ENCODE results near the gene GATAD2A. TPM values are rescaled to one million over a fixed set of nuclear protein-coding genes. Genes with fewer than 3 reads are reported as not detected.

The GATAD2A gene
- total and polyA plus RNA-seq, 7 donors, result 18.5 to 138 (median 30.2) TPM

GRCh38 chr19:19533841-19534240, 128.4 kb downstream of the GATAD2A start:
- no peaks in the 10 kb centered on the region for H3K9me3 ChIP-seq
- WGBS, 2 donors, result 90 to 93% methylated on average over 6 of the region's 6 CpGs
- intact Hi-C loops (cut with DNase I), result loop anchor here (2.0 to 5.0 kb wide), 2 partner anchors 128 to 425 kb away; partner anchors contain the start of gene ATP13A1

DNA sequence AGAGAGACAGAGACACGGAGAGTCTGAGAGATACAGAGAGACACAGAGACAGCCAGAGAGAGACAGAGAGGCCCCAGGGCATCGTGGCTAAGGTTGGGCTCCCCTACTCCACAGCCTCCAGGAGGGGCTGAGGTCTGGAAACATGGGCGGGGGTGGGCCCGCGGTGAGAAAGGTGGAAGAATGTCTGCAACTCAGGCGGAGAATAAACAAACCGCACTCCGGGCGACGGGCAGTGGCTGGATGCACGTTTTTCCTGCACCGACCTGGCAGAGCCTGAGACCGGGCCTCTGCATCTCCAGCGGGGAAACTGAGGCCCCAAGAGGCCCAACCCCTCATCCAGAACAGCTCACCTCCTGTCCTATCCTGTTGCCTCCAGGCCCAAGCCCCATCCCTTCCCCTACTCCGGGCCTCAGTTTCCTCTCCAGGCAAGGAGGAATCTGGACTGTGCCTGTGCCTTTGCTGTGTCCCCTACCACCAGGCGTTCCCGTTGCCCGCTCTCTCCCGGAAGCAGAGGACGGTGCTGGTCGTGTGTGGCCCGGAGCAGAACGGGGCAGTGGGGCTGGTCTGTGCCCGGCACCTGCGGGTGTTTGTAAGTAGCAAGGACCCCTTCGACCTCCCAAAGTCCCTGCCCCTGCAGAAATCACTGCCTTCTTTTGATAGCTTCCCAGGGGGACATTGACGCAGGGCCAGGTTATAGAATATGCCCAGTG, 129.2 kb downstream of the GATAD2A start:
- WGBS, 2 donors, result 83 to 84% methylated on average over 27 of the region's 27 CpGs
- H3K4me1 ChIP-seq, result peaks cover 0 to 28% (median 27%) of the 10 kb centered on the region in 4 donors
- H3K36me3 ChIP-seq, result no peaks in the 10 kb centered on the region
- peaks cover 10 to 26% (median 25%) of the 10 kb centered on the region in 3 donors for H3K27me3 ChIP-seq
- H3K27ac ChIP-seq, result no peak overlapping the region
- H3K9me3 ChIP-seq, result no peaks in the 10 kb centered on the region
- DNase-seq, result no peak
- intact Hi-C loops (cut with DNase I), result loop anchor here (5.0 kb wide), 1 partner anchor 128 kb away; the partner anchor contains the start of gene ATP13A1
- H3K4me3 ChIP-seq, result no peak overlapping the region
- TF ChIP-seq, protein P1, sequence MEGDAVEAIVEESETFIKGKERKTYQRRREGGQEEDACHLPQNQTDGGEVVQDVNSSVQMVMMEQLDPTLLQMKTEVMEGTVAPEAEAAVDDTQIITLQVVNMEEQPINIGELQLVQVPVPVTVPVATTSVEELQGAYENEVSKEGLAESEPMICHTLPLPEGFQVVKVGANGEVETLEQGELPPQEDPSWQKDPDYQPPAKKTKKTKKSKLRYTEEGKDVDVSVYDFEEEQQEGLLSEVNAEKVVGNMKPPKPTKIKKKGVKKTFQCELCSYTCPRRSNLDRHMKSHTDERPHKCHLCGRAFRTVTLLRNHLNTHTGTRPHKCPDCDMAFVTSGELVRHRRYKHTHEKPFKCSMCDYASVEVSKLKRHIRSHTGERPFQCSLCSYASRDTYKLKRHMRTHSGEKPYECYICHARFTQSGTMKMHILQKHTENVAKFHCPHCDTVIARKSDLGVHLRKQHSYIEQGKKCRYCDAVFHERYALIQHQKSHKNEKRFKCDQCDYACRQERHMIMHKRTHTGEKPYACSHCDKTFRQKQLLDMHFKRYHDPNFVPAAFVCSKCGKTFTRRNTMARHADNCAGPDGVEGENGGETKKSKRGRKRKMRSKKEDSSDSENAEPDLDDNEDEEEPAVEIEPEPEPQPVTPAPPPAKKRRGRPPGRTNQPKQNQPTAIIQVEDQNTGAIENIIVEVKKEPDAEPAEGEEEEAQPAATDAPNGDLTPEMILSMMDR (IDR thresholded peaks at IDR 0.05), result no peak
- TF ChIP-seq EP300 (IDR thresholded peaks at IDR 0.05), result no peak
- TF ChIP-seq POLR2AphosphoS5 (IDR thresholded peaks at IDR 0.05), result no peak
- no peak for TF ChIP-seq POLR2A (IDR thresholded peaks at IDR 0.05)

More at GRCh38 chr19:19533841-19534240, 128.4 kb downstream of the GATAD2A start:
- no peak for DNase-seq
- no peak overlapping the region for H3K4me3 ChIP-seq
- H3K27me3 ChIP-seq, result peaks cover 9 to 18% (median 17%) of the 10 kb centered on the region in 3 donors
- no peak overlapping the region for H3K27ac ChIP-seq
- TF ChIP-seq EP300 (IDR thresholded peaks at IDR 0.05), result no peak
- no peaks in the 10 kb centered on the region for H3K36me3 ChIP-seq
- peaks cover 0 to 34% (median 32%) of the 10 kb centered on the region in 4 donors for H3K4me1 ChIP-seq

DNA sequence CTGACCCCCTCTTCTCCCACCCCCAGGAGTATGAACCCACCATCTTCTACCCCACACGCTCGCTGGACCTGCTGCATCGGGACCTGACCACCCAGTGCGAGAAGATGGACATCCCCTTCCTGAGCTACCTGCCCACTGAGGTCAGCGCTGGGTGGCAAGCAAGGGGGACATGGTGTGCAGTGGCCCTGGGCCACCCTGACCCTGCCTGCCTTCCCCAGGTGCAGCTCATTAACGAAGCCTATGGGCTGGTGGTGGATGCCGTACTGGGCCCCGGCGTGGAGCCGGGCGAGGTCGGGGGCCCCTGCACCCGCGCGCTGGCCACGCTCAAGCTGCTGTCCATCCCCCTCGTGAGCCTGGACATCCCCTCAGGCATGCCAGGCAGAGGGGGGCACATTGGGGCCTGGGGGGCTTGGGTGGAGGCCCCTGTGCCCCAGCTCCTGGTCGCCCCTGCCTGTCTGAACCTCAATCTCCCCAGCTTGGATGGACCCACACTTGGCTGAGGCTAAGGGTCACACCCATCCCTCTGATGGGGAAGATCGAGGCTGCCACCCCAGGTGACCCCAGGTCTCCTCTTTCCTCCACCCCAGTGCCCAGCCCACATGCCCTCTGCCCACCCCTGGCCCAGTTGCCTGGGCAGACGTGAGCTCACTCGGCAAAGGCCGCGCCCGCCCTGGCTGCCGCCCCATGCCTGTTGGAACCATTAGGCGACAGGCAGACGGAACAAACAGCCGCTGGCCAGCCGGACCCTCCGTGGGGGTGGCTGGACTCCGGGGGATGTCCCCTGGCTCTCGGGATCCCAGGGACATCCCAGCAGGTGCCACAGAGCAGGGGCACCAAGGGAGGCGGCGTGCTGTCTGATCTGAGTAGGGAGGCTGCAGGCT, 130.1 kb downstream of the GATAD2A start:
- 76 to 92% methylated on average over 34 of the region's 34 CpGs for WGBS, 2 donors
- Histone ChIP-seq H3K4me3 (no peak overlapping the region), H3K36me3 (no peaks in the 10 kb centered on the region), H3K9me3 (no peaks in the 10 kb centered on the region), H3K27ac (no peak overlapping the region), H3K4me1 (peaks cover 0 to 36% (median 34%) of the 10 kb centered on the region in 4 donors), H3K27me3 (peaks cover 18 to 35% (median 34%) of the 10 kb centered on the region in 3 donors)
- intact Hi-C loops (cut with DNase I), result no loop called here
- DNase-seq, result no peak
- TF ChIP-seq, protein P1 (IDR thresholded peaks at IDR 0.05), result no peak
- TF ChIP-seq POLR2AphosphoS5 (IDR thresholded peaks at IDR 0.05) (no peak), POLR2A (IDR thresholded peaks at IDR 0.05) (no peak), EP300 (IDR thresholded peaks at IDR 0.05) (no peak)

GRCh38 chr19:19537075-19538048, 131.9 kb downstream of the GATAD2A start:
- Histone ChIP-seq H3K9me3 (no peaks in the 10 kb centered on the region), H3K4me3 (peak overlapping the region in 2 of 4 donors; percentile 3 to 19), H3K4me1 (peaks cover 0 to 43% (median 39%) of the 10 kb centered on the region in 4 donors), H3K36me3 (no peaks in the 10 kb centered on the region), H3K27me3 (peaks cover 36 to 53% (median 52%) of the 10 kb centered on the region in 3 donors), H3K27ac (no peak overlapping the region)
- 31 to 45% methylated on average over 59 of the region's 59 CpGs for WGBS, 2 donors
- intact Hi-C loops (cut with DNase I), result no loop called here
- no peak for DNase-seq
- TF ChIP-seq POLR2AphosphoS5 (IDR thresholded peaks at IDR 0.05) (no peak), EP300 (IDR thresholded peaks at IDR 0.05) (no peak), POLR2A (IDR thresholded peaks at IDR 0.05) (no peak)
- TF ChIP-seq, protein P1 (IDR thresholded peaks at IDR 0.05), result no peak

All from sigmoid colon (tissue), 7 donors.